Activated naive CD4-positive, alpha-beta T cell treated with anti-CD3 and anti-CD28 coated beads, Interleukin-2, amount 50 U/mL, for 72 hours (primary cell): ENCODE data around the gene PNP. TPM values are rescaled to one million over a fixed set of nuclear protein-coding genes. Genes with fewer than 3 reads are reported as not detected.
"Not testable (repeated sequence)": the region's sequence is repeated elsewhere in the genome, so short reads cannot be mapped to it uniquely, and the experiment has no call there.

ENCODE experiments used
- ATAC-seq, 2 donors: fragments of 150-1000 bp; cut with Tn5 transposase; 2 replicates each; pipeline ENCODE4 v1.10.0; 2021; ENCODE audit warnings: mild to moderate bottlenecking in 2 of 2, moderate library complexity in 2 of 2
- DNase-seq, 2 donors: peaks; one replicate each; pipeline ENCODE4 v3.0.0; 2021 to 2022; ENCODE audit warnings: low spot score in 2 of 2
- H3K27ac Mint-ChIP-seq, 2 donors: one replicate each; pipeline ENCODE4 v1.8.0; 2022; ENCODE audit warnings: mild to moderate bottlenecking in 2 of 2, mixed read lengths in 2 of 2
- H3K36me3 Mint-ChIP-seq, 2 donors: one replicate each; pipeline ENCODE4 v1.8.0; 2022; ENCODE audit warnings: mixed read lengths in 2 of 2
- H3K9me3 Mint-ChIP-seq, 2 donors: one replicate each; pipeline ENCODE4 v1.8.0; 2022; ENCODE audit warnings: mixed read lengths in 2 of 2
- total RNA-seq, 2 donors: library from RNA; stranded (reverse); gene quantifications; one replicate each; pipeline ENCODE4 v1.2.3, GENCODE V29; 2022

The PNP gene
- total RNA-seq, 2 donors from 2014 or later, result 167 to 241 TPM

DNA sequence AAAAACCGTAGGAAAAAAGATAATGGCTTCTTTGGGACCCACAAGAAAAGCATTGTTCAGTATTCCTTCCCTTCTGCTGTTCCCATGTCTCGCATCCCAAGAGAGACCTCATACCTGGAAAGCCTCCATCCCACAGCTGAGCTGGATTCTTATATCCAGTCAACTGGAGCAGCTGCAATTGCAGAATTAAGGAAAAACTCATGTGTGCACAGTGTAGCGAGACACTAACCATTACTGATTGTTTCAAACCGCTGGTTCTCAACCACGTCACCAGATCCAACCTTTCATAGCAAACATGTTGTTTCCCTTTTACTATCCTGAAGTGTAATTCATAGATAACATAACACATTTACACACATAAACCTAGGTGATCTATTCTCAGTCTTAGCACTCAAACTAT, 30.7 kb downstream of the PNP start:
- ATAC-seq (no peak), DNase-seq (no peak)
- no peak overlapping the region for H3K27ac Mint-ChIP-seq
- H3K9me3 Mint-ChIP-seq, result peaks cover 0 to 6% of the 10 kb centered on the region in 2 donors
- peaks cover 0 to 7% of the 10 kb centered on the region in 2 donors for H3K36me3 Mint-ChIP-seq

- Mint-ChIP-seq H3K9me3 (no peaks in the 10 kb centered on the region), H3K27ac (no peak overlapping the region), H3K36me3 (no peaks in the 10 kb centered on the region)
- ATAC-seq (no peak), DNase-seq (no peak)
Observed at GRCh38 chr14:20501346-20501745, 32.1 kb downstream of the PNP start.

DNA sequence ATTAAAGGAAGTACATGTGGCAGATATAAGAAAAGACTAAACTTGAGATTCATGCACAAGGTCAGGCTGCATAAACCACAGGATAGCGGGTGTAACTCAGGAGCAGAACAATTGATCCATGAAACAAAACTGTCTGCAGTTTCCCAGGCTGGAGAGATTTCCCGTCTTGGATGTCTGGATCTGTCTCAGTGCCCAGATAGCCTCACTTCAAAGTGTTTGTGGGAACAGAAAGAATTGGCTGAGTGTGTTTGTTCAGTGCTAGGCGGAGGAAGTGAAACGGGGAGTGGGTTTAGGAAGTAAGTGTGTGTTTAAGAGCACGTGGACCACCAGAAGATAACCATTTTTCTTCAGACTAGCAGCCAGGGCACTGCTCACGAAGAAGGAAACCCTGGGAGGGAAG, 34.7 kb downstream of the PNP start:
- Mint-ChIP-seq H3K36me3 (no peaks in the 10 kb centered on the region), H3K27ac (no peak overlapping the region), H3K9me3 (no peaks in the 10 kb centered on the region)
- DNase-seq, result no peak
- no peak for ATAC-seq

DNA sequence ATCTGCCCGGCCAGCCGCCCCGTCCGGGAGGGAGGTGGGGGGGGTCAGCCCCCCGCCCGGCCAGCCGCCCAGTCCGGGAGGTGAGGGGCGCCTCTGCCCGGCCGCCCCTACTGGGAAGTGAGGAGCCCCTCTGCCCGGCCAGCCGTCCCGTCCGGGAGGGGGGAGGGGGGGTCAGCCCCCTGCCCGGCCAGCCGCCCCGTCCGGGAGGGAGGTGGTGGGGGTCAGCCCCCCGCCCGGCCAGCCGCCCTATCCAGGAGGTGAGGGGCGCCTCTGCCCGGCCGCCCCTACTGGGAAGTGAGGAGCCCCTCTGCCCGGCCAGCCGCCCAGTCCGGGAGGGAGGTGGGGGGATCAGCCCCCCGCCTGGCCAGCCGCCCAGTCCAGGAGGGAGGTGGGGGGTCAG, 37.1 kb downstream of the PNP start:
- ATAC-seq, H3K36me3 Mint-ChIP-seq, H3K27ac Mint-ChIP-seq, H3K9me3 Mint-ChIP-seq, DNase-seq: not testable (repeated sequence)

DNA sequence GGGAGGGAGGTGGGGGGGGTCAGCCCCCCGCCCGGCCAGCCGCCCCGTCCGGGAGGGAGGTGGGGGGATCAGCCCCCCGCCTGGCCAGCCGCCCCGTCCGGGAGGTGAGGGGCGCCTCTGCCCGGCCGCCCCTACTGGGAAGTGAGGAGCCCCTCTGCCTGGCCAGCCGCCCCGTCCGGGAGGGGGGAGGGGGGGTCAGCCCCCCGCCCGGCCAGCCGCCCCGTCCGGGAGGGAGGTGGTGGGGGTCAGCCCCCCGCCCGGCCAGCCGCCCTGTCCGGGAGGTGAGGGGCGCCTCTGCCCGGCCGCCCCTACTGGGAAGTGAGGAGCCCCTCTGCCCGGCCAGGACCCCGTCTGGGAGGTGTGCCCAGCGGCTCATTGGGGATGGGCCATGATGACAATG, 37.5 kb downstream of the PNP start:
- not testable (repeated sequence) for H3K9me3 Mint-ChIP-seq, H3K36me3 Mint-ChIP-seq, H3K27ac Mint-ChIP-seq, ATAC-seq, DNase-seq

- H3K36me3 Mint-ChIP-seq, ATAC-seq: not testable (repeated sequence)
Observed at GRCh38 chr14:20507537-20507936, 38.3 kb downstream of the PNP start.

GRCh38 chr14:20508367-20508766, 39.2 kb downstream of the PNP start:
- no peaks in the 10 kb centered on the region for H3K9me3 Mint-ChIP-seq
- ATAC-seq (no peak), DNase-seq (no peak)
- no peaks in the 10 kb centered on the region for H3K36me3 Mint-ChIP-seq
- H3K27ac Mint-ChIP-seq, result no peak overlapping the region

More at GRCh38 chr14:20507537-20507936, 38.3 kb downstream of the PNP start:
- not testable (repeated sequence) for H3K9me3 Mint-ChIP-seq, DNase-seq, H3K27ac Mint-ChIP-seq

DNA sequence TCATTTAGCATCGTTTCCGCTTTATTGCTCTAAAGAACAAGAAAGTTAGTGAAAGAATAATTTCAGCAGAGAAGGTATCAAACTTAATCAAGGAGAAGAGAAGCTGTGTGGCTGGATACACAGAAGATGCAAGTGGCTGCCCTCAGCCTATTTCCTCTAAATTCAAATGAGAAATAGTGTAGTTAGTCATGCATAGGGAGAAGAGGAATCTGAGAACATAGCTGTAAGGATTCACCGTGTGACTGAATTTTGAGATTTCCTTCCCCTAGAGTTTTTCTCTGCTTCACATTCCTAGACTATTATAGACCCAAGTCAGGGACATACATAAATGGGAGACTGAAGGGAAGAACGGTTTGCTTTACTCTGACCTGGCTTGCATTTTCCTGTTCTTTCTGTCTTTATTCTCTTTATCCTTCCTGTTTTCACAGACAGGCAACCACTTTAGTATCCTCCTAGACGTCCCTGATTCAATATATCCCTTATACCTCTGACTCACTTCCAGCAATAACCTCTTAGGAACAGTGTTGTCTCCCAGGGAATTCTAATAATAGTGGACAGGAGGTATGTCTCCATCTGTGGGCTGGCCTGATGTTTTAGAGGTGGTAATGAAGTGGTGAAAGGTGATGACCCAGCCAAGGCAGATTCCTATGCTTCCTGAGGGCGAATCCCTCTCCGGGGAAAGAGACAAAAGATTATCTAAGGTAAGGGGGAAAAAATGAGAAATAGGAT, 43.1 kb downstream of the PNP start:
- Mint-ChIP-seq H3K9me3 (no peaks in the 10 kb centered on the region), H3K27ac (no peak overlapping the region), H3K36me3 (no peaks in the 10 kb centered on the region)
- no peak for DNase-seq
- no peak for ATAC-seq

- Mint-ChIP-seq H3K27ac (no peak overlapping the region), H3K36me3 (no peaks in the 10 kb centered on the region), H3K9me3 (no peaks in the 10 kb centered on the region)
- no peak for DNase-seq
- no peak for ATAC-seq
Observed at GRCh38 chr14:20515846-20516245, 46.6 kb downstream of the PNP start.

DNA sequence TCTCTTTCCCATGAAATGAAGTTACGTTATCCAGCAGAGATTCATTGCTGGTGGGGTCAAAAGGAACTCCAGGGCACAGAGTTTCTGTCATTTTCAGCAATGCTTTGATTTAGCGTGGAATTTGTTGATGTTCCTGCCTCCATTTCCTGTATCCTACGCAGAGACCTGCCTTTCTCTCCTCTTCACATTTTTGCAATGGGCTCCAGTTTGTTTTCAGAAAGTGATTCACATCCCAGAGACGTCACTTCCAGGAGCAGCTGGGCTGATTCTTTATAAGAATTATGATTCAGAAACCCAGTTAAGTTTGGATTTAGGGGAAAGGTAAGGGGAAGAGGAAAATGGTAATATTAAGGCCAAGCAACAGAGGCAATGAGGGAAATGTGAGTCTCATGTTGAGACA, 47.7 kb downstream of the PNP start:
- DNase-seq (no peak), ATAC-seq (no peak)
- H3K9me3 Mint-ChIP-seq, result no peaks in the 10 kb centered on the region
- no peak overlapping the region for H3K27ac Mint-ChIP-seq
- H3K36me3 Mint-ChIP-seq, result no peaks in the 10 kb centered on the region

DNA sequence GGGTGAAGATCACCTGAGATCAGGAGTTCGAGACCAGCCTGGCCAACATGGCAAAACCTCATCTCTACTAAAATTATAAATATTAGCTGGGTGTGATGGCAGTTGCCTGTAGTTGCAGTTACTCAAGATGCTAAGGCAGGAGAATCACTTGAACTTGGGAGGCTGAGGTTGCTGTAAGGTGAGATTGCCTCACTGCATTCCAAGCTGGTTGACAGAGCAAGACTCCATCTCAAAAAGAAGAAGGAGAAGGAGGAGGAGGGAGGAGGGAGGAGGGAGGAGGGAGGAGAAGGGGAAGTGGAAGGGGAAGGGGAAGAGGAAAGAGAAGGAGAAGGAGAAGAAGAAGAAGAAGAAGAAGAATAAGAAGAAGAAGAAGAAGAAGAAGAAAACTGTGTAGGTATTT, 53.1 kb downstream of the PNP start:
- Mint-ChIP-seq H3K36me3 (no peaks in the 10 kb centered on the region), H3K9me3 (no peaks in the 10 kb centered on the region), H3K27ac (no peak overlapping the region)
- DNase-seq (no peak), ATAC-seq (no peak)

DNA sequence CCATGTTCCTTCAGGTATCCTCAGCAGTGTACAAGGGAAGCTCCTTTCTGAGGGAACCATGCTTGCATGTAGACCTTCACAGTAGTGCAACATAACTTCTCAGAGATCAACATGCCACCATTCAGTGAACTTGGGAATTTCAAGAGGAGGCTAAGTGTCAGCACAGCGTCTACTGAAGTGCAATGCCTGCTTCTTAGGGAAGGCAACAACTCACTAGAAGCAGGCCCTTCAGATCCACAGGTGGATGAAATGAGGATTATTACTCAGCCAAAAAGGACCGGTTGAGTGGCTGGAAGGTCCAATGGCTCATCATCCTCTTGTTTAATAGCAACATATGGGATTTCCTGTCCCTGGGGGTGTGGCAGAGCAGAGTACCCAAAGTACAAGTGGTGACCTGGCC, 54.8 kb downstream of the PNP start:
- Mint-ChIP-seq H3K27ac (no peak overlapping the region), H3K36me3 (no peaks in the 10 kb centered on the region), H3K9me3 (no peaks in the 10 kb centered on the region)
- ATAC-seq (no peak), DNase-seq (no peak)

Other genes with a start within 250 kb of the PNP start
- gene OR11H6, start 245.7 kb upstream of the PNP start, total RNA-seq, result not detected
- not detected for gene OR11H7, start 240.4 kb upstream of the PNP start, total RNA-seq
- gene OR11H4, start 230.1 kb upstream of the PNP start, total RNA-seq, result not detected
- 10 to 100 TPM in 1 of 2 donors, 1 to 10 TPM in 1; 5.7 to 21.6 TPM for gene TTC5, start 163.5 kb upstream of the PNP start, total RNA-seq
- gene CCNB1IP1, start 136.1 kb upstream of the PNP start, total RNA-seq, result 100 to 1,000 TPM in 1 of 2 donors, 10 to 100 TPM in 1; 56.8 to 122 TPM
- 100 to 1,000 TPM in 1 of 2 donors, 10 to 100 TPM in 1; 45.9 to 121 TPM for gene PARP2, start 125.8 kb upstream of the PNP start, total RNA-seq
- gene TEP1, start 55.9 kb upstream of the PNP start, total RNA-seq, result 10 to 100 TPM; 43.3 to 69.8 TPM
- under 1 TPM; 0.04 to 0.09 TPM for gene KLHL33, start 33.2 kb upstream of the PNP start, total RNA-seq
- gene OSGEP, start 14.6 kb upstream of the PNP start, total RNA-seq, result 10 to 100 TPM; 43.3 to 58.6 TPM
- gene APEX1, start 14.2 kb upstream of the PNP start, total RNA-seq, result 100 to 1,000 TPM; 171 to 234 TPM
- gene PIP4P1, start 8.0 kb upstream of the PNP start, total RNA-seq, result 10 to 100 TPM; 29.1 to 90.2 TPM
- under 1 TPM; 0.43 to 0.71 TPM for gene RNASE10, start 36.1 kb downstream of the PNP start, total RNA-seq
- gene RNASE9, start 91.6 kb downstream of the PNP start, total RNA-seq, result not detected
- not detected for gene RNASE11, start 118.6 kb downstream of the PNP start, total RNA-seq
- gene RNASE12, start 122.0 kb downstream of the PNP start, total RNA-seq, result not detected
- gene OR6S1, start 172.3 kb downstream of the PNP start, total RNA-seq, result not detected
- gene RNASE4, start 215.2 kb downstream of the PNP start, total RNA-seq, result under 1 TPM; 0.23 to 0.60 TPM
- 1 to 10 TPM in 1 of 2 donors, under 1 TPM in 1; 0.48 to 4.1 TPM for gene ANG, start 219.4 kb downstream of the PNP start, total RNA-seq